Measurements from ENCODE around the gene GPM6B.

GPM6B gene

GRCh38 chrX:13821738-13822137, 4.8 kb upstream of the GPM6B start:
- DNase-seq = no peak

DNA sequence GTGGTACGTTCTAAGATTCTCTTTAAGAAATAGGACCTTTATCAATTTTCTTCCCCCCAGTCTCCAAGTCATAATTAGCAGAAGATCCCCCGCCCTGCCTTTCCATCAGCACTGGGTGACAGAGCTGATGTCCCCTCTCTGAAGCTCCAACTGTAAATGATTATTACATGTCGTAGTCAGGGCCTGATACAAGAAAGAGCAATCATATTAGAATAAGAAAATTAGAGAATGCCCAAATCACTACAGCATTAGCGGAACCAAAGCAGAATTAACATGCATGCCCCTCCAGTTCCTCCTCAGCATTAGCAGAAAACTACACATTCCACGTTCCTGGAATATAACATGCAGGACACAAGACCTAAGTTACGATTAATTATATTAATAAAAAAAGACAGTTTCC, 717 bp downstream of the GPM6B start:
- DNase-seq = no peak

DNA sequence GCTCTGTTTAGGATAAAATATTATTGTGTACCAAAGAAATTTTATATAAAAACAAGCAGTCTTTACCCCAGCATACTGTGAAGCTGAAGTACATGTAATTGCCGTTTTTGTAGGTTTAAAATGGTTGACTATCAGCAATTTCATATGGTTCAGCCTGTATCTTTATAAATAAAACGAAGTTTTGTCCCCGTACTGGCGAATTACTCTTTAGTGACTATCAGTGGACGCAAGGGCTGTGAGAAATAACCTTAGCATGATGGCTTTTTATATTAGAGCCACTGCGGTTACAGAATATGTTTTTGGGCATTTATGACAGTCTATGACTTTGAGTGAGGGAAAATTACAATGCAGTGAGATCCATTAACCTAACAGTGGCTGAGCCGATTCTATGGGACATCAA, 1.2 kb downstream of the GPM6B start:
- no peak for DNase-seq

DNA sequence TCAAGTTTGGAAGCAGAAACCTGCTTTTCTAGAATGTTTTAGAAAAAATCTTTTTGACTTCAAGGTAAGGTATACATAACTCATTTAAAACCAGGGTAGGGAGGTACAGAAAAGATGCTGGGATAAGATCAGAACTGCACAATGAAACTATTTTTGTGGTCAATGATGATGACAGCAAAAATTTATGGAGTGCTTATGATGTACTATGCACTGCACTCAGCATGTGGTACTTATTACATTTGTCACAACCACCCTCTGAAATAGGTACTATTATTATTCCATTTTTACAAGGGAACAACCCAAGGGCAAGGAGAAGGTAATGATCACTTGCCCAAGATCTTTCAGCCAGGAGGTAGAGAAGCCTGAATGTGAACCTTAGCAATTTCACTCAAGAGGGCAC, 8.0 kb downstream of the GPM6B start:
- DNase-seq = no peak

- DNase-seq = no peak
These were observed 8.6 kb downstream of the GPM6B start for GRCh38 chrX:13808293-13808692.

- no peak for DNase-seq
These were observed 11.7 kb downstream of the GPM6B start for GRCh38 chrX:13805241-13805640.

DNA sequence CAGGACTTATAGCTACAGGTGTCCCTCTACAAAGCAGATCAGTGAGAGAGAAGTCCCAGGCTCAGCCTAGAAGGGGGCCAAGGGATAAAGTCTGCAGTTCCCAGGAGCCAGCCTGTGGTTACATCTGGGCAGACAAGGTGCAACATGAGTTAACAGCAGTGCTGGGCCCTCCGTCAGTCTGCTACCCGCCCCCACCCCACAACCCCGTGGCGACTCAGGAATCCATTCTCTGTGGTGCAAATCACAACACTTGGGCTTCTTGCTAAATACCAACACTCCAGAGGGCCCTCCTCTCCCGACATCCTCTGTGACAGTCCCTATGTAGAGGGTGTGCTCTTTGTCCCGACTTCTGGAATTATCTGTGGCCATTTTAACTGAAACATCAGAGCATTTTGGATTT, 13.8 kb downstream of the GPM6B start:
- no peak for DNase-seq

DNA sequence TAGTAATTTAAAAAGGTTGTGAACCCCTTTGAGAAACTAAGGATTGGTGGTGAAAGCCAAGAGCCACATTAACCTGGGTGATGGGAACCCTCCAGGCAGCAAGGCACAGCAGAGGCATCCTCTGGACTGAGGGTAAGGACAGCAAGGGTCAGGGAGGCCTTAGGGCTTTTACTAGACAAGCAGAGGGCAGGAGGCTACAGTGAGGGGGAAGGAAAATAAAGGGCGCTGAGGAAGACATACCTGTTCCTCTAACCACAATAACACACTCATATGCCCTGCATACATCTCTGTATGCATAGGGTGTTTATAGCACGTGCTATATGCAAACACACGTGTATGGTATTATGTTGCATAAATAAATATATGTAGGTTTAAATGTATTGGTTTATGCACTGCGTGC, 18.7 kb downstream of the GPM6B start:
- no peak for DNase-seq

DNA sequence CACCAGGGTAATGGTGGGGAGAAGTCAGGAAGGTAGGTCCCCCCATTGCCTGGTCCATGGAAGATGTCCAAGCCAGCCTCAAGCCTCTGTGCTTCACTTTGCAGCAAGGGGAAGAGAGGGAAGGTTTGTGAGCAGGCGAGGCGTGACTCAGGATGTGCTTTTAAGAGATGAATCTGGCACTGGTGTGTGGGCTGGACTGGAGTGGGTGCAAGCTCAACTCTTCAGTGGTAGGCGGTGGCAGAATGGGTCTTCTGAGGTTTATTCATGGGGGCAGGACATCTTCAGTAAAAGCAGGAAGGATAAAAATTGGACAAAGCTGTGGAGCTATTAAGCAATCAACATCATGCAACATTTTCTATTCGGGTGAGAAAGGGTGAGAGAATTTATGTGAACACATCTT, 19.4 kb downstream of the GPM6B start:
- no peak for DNase-seq

DNA sequence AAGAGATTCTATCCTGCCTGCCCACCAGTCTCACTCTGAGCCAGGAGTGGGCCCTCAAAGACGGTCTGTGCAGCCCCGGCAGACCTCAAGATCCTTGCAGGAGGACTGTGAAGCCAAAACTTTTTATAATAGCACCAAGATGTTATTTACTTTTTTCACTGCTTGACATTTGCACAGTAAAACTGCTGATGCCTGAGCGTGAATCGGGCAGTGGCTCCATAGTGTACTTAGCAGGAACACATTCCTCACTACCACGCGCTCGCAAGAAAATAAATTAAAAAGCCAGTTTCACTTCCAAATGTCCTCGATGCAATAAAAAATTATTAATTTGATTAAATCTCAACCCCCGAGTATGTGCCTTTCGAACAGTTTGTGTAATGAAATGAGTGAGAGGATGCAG, 22.5 kb downstream of the GPM6B start:
- DNase-seq = no peak

GRCh38 chrX:13793897-13794296, 23.0 kb downstream of the GPM6B start:
- no peak for DNase-seq

DNA sequence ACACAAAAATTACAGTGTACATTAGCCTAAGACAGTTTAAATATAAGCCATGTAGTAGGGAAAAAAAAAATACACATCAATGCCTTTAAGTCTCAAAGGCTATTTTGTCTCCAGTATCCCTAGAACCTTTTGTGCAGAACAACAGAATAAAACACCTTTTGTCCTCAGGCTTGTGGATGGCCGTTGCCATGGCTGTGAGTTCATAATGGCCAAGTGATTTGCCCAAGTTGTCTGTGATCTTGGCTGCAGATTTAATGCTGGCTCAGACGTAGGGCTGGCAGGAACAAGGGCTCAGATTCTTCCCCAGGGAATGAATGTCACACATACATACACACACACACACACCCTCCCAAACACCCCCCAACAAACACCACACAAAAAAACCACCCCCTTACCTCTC, 25.3 kb downstream of the GPM6B start:
- DNase-seq = no peak

DNA sequence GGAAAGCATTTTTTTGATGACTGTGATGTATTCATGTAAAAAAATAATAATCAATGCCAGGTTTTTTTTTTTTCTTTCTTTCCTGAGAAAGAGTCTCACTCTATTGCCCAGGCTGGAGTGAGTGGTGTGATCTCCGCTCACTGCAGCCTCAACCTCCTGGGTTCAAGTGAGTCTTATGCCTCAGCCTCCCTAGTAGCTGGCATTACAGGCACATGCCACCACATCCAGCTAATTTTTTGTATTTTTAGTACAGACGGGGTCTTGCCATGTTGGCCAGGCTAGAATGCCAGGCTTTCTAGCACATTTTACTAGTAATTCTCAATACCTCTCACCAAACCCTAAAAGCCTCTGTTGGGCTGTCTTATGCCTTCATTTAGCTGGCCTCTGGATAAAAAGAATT, 25.7 kb downstream of the GPM6B start:
- DNase-seq = no peak

DNA sequence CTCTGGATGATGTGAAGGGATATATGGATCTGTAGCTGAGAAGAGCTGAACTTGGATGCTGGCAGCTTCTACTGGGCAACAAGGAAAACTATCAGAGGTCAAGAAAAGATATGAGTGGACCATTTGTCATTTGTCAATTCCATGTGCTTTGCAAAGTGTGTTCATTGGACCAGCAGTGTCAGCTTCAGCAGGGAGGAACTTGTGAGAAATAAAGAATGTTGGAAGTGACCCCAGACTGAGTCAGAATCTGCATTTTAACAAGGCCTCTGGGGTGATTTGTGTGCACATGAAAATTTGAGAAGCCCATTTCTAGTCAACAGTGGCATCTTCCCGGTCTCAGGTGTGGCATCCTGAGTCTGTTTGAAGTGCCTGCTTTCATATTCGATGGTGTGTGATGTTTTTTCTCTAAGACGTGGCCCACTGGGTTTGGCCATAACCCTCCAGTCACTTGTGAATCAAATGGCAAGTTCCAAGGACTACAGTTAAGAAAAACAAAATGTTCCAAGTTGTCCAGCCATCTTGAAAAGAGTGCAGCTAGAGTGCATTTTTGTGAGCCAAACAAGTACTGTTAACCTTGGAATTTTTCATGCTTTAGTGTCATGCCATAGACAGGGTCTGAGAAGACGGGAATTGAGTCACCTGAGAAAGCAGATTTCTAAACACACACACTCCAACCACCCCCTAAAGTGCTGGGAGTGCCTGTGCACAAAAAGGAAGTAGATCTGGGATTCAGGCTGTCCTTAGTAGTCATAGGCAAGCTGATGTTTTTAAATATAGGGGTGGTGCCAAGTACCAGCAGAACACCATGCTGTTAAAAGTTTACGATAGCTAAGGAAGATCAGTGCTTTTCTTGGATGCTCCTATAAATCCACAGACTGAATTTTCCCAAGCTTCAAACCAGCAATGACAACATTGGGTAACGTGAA, 26.4 kb downstream of the GPM6B start:
- no peak for DNase-seq

DNA sequence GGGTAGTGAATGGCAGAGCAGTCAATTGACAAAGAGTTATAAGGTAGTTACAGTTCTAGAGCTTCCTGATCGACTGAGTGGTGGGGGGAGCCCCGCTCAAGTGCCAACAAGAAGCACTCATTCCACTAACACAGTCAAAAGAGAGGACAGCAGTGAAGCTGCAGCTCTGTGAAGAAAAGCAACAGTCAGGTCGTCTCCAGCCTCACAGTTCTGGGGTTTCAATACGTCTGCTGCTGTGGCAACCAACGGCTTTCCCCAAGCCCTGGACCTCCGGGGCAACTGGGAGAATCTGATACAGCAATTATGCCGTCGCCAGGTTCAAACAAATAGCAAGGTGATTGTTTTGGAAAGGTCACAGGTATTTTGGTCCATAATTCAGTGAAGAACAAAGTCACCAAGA, 30.8 kb downstream of the GPM6B start:
- DNase-seq = no peak

- DNase-seq = no peak
These were observed 35.9 kb downstream of the GPM6B start for GRCh38 chrX:13780868-13781427.

- DNase-seq = no peak
These were observed 38.0 kb downstream of the GPM6B start for GRCh38 chrX:13778916-13779315.

DNA sequence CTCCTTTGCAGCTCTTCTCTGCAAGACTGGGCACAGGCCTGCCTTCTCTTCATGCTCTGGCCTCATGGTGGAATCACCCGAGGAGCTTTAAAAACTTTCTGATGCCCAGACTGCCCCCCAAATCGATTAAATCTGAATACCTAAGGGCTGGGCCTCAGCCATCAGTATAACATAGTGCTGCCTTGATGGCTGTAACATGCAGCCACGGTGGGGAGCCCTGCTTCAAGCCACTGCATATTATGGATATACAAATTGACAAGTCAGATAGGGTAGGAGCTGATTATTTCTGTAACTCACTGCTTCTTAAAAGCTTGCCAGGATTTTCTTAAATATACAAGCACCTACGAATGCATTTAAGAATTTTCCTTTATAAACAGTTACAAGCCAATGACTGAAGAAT, 40.5 kb downstream of the GPM6B start:
- no peak for DNase-seq

GRCh38 chrX:13775837-13776236, 41.1 kb downstream of the GPM6B start:
- DNase-seq = no peak

DNA sequence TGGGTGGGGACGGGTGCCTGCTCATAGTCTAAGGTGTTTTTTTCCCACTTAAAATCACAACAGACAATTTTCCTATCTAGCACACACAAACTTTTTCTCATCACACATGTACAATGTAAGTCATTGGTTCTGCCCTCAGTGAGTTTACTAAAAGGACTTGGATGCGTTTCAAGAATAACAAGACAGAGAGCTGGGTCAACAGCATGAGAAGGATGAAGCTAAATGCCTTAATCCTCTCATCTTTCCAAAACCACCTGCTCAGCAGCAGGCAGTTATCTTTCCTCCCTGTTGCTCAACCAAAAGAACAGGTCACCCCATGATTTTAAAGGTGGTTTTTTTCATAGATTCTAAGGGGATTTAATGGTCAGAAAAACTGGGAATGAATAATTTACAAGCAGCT, 42.2 kb downstream of the GPM6B start:
- no peak for DNase-seq

DNA sequence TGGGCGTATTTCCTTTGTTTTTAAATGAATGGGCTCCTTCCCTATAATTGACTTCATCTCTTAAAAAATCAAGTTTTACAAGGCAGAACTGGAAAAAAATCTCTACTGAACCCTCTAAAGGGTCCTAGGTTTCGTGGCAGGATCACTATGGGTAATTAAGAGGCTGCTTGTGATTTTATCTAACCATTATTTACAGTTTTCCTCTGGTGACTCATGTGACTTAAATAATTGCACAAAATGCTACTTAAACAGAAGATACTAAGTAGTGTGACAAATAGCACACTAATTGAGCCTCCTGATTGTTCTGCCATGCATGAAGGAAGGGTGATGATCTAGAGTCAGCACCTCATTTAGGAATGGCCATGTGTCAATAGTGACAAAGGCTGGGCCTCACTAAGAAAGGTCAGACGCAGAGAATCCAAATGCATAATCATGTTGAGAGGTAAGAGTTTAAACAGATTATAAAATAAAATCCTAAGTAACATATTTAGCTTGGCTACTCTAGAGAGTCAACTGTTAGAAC, 46.8 kb downstream of the GPM6B start:
- DNase-seq = no peak

DNA sequence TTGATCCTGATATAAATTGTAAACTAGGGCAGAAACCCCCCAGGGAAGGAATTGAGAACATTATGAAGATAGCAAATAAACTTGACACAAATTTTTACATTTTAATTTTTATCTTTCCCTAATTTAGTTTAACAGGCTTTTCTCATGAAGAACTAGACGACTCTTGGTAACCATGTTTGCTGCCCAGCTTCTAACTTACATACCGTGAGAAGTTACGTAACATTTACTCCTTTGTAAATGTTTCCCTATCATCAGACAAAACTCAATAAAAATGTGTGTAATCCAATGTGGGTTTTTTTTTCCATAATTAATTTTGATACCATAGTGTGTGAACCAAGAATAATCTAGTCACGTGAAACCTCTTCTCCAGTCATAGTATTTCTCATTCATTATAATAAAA, 48.0 kb downstream of the GPM6B start:
- no peak for DNase-seq

- DNase-seq = no peak
These were observed 52.1 kb downstream of the GPM6B start for GRCh38 chrX:13764765-13765164.

- DNase-seq = no peak
These were observed 52.6 kb downstream of the GPM6B start for GRCh38 chrX:13764281-13764680.

DNA sequence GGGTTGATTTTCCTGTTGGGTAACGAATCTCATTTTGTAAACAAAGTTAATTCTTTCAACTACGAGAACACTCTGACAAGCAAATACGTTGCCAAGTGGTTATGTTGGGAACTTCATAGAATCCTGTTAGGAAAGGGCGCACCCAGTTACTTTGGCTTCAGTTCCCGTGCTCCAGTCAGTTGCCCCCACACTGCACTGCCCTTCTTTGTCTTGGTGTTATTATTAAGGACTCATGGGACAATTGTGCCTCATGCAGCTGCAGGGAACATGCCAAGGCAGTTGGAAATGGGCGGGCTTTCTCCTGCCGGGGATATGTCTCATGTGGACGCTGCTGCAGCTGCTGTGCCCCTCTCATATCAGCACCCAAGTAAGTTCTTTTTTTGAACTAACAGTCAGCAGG, 53.4 kb downstream of the GPM6B start:
- DNase-seq = no peak
